H7 (cell line): ENCODE data around the gene QPRT. TPM values are rescaled to one million over a fixed set of nuclear protein-coding genes. Genes with fewer than 3 reads are reported as not detected.
"Not testable (repeated sequence)": the region's sequence is repeated elsewhere in the genome, so short reads cannot be mapped to it uniquely, and the experiment has no call there.

Experiments
- DNase-seq: peaks from one replicate; pipeline ENCODE4 v3.0.0; 2012
- H3K27me3 ChIP-seq: 2 replicates; pipeline ENCODE4 v1.6.0; 2011; ENCODE audit warnings: mild to moderate bottlenecking, low read length; ENCODE audit not compliant: control insufficient read depth, insufficient read depth
- H3K36me3 ChIP-seq: replicated peaks from 2 replicates; pipeline ENCODE4 v1.5.1; 2011; ENCODE audit warnings: low read length; ENCODE audit not compliant: control insufficient read depth, insufficient read depth
- H3K4me3 ChIP-seq: 2 replicates; pipeline ENCODE4 v1.5.1; 2011; ENCODE audit warnings: low read depth, mild to moderate bottlenecking, control low read depth, low read length, moderate library complexity; ENCODE audit not compliant: insufficient read depth
- total RNA-seq: library from RNA; depleted of rRNA; stranded (reverse); fragments of >200 nt; shearing (Covaris generic); gene quantifications from 2 replicates; pipeline ENCODE4 v1.2.3, GENCODE V29; 2014

Gene QPRT
- total RNA-seq, 1 experiment from 2014 or later, result 173 TPM

- Histone ChIP-seq H3K4me3 (no peak overlapping the region), H3K36me3 (no peaks in the 10 kb centered on the region), H3K27me3 (no peaks in the 10 kb centered on the region)
- no peak for DNase-seq
Measured at GRCh38 chr16:29668267-29668666, 10.7 kb upstream of the QPRT start.

DNA sequence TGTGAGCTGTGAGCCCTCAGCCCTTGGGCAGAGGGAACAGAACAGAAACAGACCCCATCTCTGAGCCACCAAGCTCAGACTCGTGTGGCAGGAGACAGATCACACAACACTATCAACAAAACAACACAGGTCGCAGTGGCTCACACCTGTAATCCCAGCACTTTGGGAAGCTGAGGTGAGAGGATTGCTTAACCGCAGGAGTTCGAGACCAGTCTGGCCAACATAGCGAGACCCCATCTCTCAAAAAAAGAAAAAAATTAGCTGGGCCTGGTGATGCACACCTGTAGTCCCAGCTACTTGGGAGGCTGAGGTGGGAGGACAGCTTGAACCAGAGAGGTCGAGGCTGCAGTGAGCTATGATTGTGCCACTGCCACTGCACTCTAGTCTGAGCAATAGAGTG lies 5.5 kb upstream of the QPRT start:
- H3K27me3 ChIP-seq, result no peaks in the 10 kb centered on the region
- H3K4me3 ChIP-seq, result no peak overlapping the region
- no peaks in the 10 kb centered on the region for H3K36me3 ChIP-seq
- DNase-seq, result no peak

GRCh38 chr16:29674188-29674587 lies 4.8 kb upstream of the QPRT start:
- no peak overlapping the region for H3K4me3 ChIP-seq
- H3K36me3 ChIP-seq, result no peaks in the 10 kb centered on the region
- no peak for DNase-seq
- H3K27me3 ChIP-seq, result no peaks in the 10 kb centered on the region

GRCh38 chr16:29675811-29676643 lies 3.0 kb upstream of the QPRT start:
- no peaks in the 10 kb centered on the region for H3K27me3 ChIP-seq
- H3K36me3 ChIP-seq, result no peaks in the 10 kb centered on the region
- DNase-seq, result peak; percentile 81

DNA sequence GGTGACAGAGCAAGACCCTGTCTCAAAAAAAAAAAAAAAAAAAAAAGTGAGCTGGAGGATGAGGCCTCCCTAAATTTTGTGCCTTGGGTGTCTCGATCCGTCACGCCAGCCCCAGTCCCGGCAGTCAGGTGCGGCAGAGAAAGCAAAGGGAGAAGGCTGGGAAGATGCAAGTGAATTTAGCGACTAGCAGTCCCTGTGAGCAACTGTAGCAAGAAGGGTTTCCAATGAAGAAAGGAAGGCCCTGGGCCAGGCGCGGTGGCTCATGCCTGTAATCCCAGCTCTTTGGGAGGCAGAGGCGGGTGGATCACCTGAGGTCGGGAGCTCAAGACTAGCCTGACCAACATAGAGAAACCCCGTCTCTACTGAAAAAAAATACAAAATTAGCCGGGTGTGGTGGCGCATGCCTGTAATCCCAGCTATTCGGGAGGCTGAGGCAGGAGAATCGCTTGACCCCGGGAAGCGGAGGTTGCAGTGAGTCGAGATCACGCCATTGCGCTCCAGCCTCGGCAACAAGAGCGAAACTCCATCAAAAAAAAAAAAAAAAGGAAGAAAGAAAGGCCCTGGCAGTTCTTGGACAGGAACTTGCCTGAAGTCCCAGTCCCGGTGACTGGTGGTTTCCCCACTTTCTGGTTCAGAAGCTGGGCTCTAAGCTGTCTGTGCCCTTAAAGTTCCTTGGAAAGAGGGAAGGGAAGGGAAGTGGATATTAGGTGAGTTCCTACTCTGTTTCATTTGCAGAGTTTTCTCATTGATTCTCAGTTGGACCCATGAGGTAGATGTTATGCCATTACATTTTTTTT lies 1.8 kb upstream of the QPRT start:
- DNase-seq, result no peak
- H3K27me3 ChIP-seq, result no peaks in the 10 kb centered on the region
- H3K36me3 ChIP-seq, result no peaks in the 10 kb centered on the region; the same call in none of the 2 replicates

More at GRCh38 chr16:29675811-29676643, 3.0 kb upstream of the QPRT start:
- H3K4me3 ChIP-seq, result no peak overlapping the region

GRCh38 chr16:29680180-29680598 lies 1.2 kb downstream of the QPRT start:
- H3K36me3 ChIP-seq, result no peaks in the 10 kb centered on the region; the same call in none of the 2 replicates
- no peaks in the 10 kb centered on the region for H3K27me3 ChIP-seq
- DNase-seq, result no peak
- 0 out of 2 replicates have a peak overlapping the region, but pooled peaks have one; percentile 2 for H3K4me3 ChIP-seq

More for the DNA sequence above, 1.8 kb upstream of the QPRT start:
- no peak overlapping the region for H3K4me3 ChIP-seq

GRCh38 chr16:29683543-29684090 lies 4.6 kb downstream of the QPRT start:
- no peak overlapping the region for H3K4me3 ChIP-seq
- no peaks in the 10 kb centered on the region; the same call in none of the 2 replicates for H3K36me3 ChIP-seq
- no peak for DNase-seq
- H3K27me3 ChIP-seq, result no peaks in the 10 kb centered on the region

DNA sequence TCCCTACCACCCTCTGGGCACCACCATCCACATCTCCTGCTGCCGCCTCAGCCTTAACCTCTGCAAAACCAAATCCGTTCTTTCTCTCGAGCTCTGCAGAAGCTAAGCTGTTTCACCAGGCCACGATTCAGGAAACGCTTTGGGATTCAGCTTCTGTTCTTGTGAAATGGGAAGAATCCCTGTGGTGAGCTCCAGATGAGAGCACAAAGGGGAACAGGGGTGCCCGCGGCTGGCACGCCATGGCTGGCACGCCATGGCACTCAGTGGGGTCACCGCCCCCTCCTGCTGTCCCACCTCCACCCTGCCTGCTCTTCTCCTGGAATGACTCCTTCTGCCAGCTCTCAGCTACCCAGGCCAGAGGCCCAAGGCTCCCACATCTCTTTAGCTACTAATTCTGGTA lies 5.7 kb downstream of the QPRT start:
- H3K4me3 ChIP-seq, result no peak overlapping the region
- no peaks in the 10 kb centered on the region; the same call in none of the 2 replicates for H3K36me3 ChIP-seq

GRCh38 chr16:29686740-29687332 lies 7.9 kb downstream of the QPRT start:
- no peaks in the 10 kb centered on the region for H3K27me3 ChIP-seq
- no peaks in the 10 kb centered on the region; the same call in none of the 2 replicates for H3K36me3 ChIP-seq
- no peak overlapping the region for H3K4me3 ChIP-seq
- DNase-seq, result no peak

More for the DNA sequence above, 5.7 kb downstream of the QPRT start:
- H3K27me3 ChIP-seq, result no peaks in the 10 kb centered on the region
- DNase-seq, result peak; percentile 30

DNA sequence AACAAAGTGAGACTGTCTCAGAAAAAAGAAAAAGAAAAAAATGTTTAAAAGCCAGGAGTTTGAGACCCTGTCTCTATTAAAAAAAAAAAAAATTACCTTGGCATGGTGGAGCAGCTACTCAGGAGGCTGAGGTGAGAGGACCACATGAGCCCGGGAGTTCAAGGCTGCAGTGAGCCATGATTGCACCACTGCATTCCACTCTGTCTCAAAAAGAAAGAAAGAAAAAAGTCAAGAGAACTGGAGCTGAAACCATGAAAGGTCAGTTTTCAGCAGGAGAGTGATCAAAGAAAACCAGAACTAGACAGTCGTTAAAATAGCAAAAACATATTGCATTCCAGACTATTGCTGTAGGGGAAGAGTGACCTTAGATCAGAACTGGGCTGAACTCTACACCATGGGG lies 8.8 kb downstream of the QPRT start:
- Histone ChIP-seq H3K4me3 (no peak overlapping the region), H3K27me3 (no peaks in the 10 kb centered on the region), H3K36me3 (no peaks in the 10 kb centered on the region; the same call in none of the 2 replicates)
- DNase-seq, result no peak

DNA sequence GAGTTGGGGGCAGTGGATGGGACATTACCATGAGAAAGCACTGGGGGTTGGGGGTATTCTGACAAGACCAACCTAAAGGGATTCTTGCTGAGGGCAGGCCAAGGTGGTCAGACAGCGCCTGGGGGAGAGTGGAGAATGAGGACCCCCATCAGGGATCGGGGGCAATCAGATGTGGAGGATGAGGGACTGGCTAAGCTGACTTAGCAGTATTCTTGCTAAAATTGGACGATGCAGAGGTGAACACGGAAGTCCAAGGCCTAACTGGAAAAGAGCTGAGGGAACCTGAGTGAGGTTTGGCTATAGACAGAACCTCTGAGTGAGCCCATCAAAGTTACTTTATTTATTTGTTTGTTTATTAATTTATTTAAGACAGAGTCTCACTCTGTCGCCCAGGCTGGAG lies 9.2 kb downstream of the QPRT start:
- Histone ChIP-seq H3K4me3 (no peak overlapping the region), H3K36me3 (no peaks in the 10 kb centered on the region; the same call in none of the 2 replicates), H3K27me3 (no peaks in the 10 kb centered on the region)
- DNase-seq, result peak; percentile 52

- not testable (repeated sequence) for H3K36me3 ChIP-seq, H3K27me3 ChIP-seq, H3K4me3 ChIP-seq, DNase-seq
Measured at GRCh38 chr16:29689490-29690351, 10.7 kb downstream of the QPRT start.

GRCh38 chr16:29692606-29693005 lies 13.6 kb downstream of the QPRT start:
- not testable (repeated sequence) for H3K4me3 ChIP-seq, H3K27me3 ChIP-seq, H3K36me3 ChIP-seq
- peak; percentile 17 for DNase-seq
